ENCODE results near the gene STK16. TPM values are rescaled to one million over a fixed set of nuclear protein-coding genes. Genes with fewer than 3 reads are reported as not detected.

Gene STK16
- total RNA-seq, 3 donors from 2014 or later = 13.1 to 18.1 (median 16.4) TPM

DNA sequence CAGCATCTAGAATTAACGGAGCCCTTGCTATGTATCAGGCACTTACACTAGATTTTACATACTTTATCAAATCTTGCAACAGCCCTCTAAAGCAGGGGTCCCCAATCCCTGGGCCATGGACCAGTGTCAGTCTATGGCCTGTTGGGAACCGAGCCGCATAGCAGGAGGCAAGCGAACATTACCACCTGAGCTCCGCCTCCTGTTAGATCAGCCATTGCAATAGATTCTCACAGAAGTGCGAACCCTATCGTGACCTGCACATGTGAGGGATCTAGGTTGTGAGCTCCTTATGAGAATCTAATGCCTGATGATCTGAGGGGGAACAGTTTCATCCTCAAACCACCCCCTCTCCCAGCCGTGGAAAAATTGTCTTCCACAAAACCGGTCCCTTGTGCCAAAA, 47.3 kb downstream of the STK16 start:
- H3K36me3 ChIP-seq = no peaks in the 10 kb centered on the region
- TF ChIP-seq POLR2AphosphoS5 (IDR thresholded peaks at IDR 0.05) (no peak), POLR2A (IDR thresholded peaks at IDR 0.05) (no peak)
- TF ChIP-seq, protein P1, sequence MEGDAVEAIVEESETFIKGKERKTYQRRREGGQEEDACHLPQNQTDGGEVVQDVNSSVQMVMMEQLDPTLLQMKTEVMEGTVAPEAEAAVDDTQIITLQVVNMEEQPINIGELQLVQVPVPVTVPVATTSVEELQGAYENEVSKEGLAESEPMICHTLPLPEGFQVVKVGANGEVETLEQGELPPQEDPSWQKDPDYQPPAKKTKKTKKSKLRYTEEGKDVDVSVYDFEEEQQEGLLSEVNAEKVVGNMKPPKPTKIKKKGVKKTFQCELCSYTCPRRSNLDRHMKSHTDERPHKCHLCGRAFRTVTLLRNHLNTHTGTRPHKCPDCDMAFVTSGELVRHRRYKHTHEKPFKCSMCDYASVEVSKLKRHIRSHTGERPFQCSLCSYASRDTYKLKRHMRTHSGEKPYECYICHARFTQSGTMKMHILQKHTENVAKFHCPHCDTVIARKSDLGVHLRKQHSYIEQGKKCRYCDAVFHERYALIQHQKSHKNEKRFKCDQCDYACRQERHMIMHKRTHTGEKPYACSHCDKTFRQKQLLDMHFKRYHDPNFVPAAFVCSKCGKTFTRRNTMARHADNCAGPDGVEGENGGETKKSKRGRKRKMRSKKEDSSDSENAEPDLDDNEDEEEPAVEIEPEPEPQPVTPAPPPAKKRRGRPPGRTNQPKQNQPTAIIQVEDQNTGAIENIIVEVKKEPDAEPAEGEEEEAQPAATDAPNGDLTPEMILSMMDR (IDR thresholded peaks at IDR 0.05) = no peak
- no peak for DNase-seq (ENCODE audit: low spot score in 2 of 2)
- H3K27ac ChIP-seq = no peak overlapping the region
- intact Hi-C loops (cut with DNase I; ENCODE audit: low total_unique reads) = no loop called here
- no peaks in the 10 kb centered on the region for H3K27me3 ChIP-seq
- H3K4me1 ChIP-seq = peaks cover 4 to 11% of the 10 kb centered on the region in 2 donors
- H3K9me3 ChIP-seq = no peaks in the 10 kb centered on the region
- no peak overlapping the region for H3K4me3 ChIP-seq

DNA sequence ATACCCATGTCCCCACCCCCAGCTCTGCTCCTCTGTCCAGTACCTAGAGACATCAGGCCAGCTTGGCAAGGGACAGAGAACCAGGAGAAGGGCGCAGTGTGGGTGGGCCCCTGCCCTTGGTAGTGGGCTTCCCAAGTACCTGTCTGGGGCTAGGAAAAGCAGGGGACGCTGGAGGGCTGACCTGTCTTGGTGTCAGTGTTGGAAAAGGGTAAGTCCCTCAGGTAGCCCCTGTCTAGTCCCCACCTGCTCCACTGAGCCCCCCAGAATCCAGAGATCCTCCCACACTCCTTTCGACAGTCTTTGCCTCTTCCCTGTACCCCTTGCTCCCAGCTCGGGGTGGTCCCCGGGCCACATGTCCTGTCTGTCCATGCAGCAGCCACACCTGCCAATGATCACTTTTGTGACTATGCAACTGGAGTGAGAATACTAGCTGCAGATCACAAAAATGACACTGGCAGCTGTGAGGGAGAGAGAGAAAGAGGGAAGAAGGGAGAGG, 48.5 kb downstream of the STK16 start:
- DNase-seq (ENCODE audit: low spot score in 2 of 2) = no peak
- intact Hi-C loops (cut with DNase I; ENCODE audit: low total_unique reads) = no loop called here
- Histone ChIP-seq H3K4me1 (peaks cover 4 to 11% of the 10 kb centered on the region in 2 donors), H3K27me3 (no peaks in the 10 kb centered on the region), H3K36me3 (no peaks in the 10 kb centered on the region), H3K27ac (no peak overlapping the region), H3K4me3 (no peak overlapping the region), H3K9me3 (no peaks in the 10 kb centered on the region)
- TF ChIP-seq POLR2AphosphoS5 (IDR thresholded peaks at IDR 0.05) = no peak
- no peak for TF ChIP-seq POLR2A (IDR thresholded peaks at IDR 0.05)
- TF ChIP-seq, protein P1 (IDR thresholded peaks at IDR 0.05) = no peak

DNA sequence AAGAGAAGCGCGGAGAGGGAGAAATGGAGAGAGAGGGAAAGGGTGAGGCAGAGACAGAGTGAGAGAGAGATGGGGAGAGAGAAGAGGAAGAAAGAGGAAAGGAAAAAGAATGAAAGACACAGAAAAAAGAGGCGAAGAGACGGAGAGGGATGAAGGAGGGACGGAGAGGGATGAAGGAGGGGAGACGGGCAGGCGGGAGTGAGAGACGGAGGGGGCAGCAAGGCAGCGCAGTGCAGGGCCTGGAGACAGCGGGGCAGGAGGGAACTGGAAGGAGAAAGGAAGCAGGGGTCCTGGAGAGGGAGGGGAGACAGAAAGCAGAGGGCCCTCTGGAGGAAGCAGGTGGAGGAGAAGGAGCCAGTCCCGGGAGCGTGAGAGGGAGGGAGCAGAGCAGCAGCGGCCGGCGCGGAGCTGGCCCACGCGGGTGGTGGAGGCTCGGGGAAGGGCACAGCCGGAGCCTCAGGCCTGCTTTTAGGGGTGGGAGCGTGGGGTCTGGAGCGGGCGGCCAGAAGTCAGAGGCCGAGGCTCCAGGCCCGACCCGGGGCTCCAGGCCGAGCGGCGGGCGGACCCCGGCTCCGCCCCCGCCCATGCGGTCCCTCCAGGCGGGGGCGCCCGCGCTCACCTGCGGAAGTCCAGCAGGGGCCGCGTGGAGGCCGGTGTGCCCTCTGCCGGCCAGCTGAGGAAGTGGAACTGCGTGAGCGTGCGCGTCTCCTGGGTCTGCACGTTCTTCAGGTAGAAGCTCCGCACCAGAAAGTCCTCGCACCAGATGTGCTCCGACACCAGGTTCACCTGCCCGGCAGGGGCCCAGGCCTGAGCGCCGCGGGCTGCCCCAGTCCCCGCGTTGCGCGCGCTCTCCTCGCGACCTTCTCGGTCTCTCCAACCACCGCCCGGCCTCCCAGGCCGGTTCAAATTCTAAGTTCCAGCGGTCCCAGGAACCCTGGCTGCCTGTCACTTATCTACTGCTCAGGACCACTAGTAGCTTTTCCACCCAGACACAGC, 49.4 kb downstream of the STK16 start:
- Histone ChIP-seq H3K9me3 (no peaks in the 10 kb centered on the region), H3K27ac (peak overlapping the region; percentile 76 to 94), H3K27me3 (no peaks in the 10 kb centered on the region), H3K36me3 (no peaks in the 10 kb centered on the region), H3K4me1 (peaks cover 4% of the 10 kb centered on the region in 2 donors), H3K4me3 (peak overlapping the region; percentile 49 to 83 (median 56))
- TF ChIP-seq POLR2AphosphoS5 (IDR thresholded peaks at IDR 0.05) (peak in 2 of 3 donors; percentile 61 to 73), POLR2A (IDR thresholded peaks at IDR 0.05) (no peak)
- TF ChIP-seq, protein P1 (IDR thresholded peaks at IDR 0.05) = peak; percentile 87 to 99 (median 97)
- intact Hi-C loops (cut with DNase I; ENCODE audit: low total_unique reads) = no loop called here
- DNase-seq (ENCODE audit: low spot score in 2 of 2) = peak; percentile 82 to 88

DNA sequence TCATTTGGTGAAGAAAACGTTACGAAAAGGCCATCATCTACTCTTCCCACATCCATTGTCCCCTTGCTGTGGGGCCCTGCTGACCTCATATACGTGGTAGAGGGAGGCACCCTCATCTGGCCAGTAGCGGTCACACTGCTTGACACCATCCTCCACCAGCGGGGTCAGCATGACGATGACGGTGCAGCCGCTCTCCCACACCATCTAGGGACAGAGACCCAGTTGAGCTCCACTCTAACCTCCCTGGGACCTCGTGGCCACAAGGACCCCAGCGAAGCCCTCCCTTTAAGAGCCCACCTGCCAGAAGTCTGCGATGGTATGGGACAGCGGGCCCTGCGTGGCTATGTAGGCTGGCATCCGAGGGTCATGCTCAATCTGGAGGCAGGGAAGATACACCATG, 50.9 kb downstream of the STK16 start:
- no peak for DNase-seq (ENCODE audit: low spot score in 2 of 2)
- Histone ChIP-seq H3K27ac (no peak overlapping the region), H3K4me1 (peaks cover 0 to 4% of the 10 kb centered on the region in 2 donors), H3K27me3 (no peaks in the 10 kb centered on the region), H3K9me3 (no peaks in the 10 kb centered on the region), H3K4me3 (no peak overlapping the region), H3K36me3 (no peaks in the 10 kb centered on the region)
- intact Hi-C loops (cut with DNase I; ENCODE audit: low total_unique reads) = no loop called here
- no peak for TF ChIP-seq POLR2A (IDR thresholded peaks at IDR 0.05)
- TF ChIP-seq POLR2AphosphoS5 (IDR thresholded peaks at IDR 0.05) = no peak
- TF ChIP-seq, protein P1 (IDR thresholded peaks at IDR 0.05) = no peak

All from breast epithelium (tissue), 4 donors.